Testis (tissue), 2 donors: Measurements from ENCODE around the gene TENM4.

ENCODE experiments used
- CTCF ChIP-seq, 3 experiments: fragments of 450-650 bp in 2 of 3; fragments of 200-600 bp in 1 of 3; sonication (generic) in 1 of 3; IDR thresholded peaks; one replicate each; pipeline ENCODE4 v1.5.1; 2016 to 2019; ENCODE audit warnings: antibody characterized with exemption in 3 of 3, mild to moderate bottlenecking in 2 of 3, moderate library complexity in 1 of 3
- POLR2A ChIP-seq: fragments of 450-650 bp; IDR thresholded peaks from one replicate; pipeline ENCODE4 v1.6.1; 2017; ENCODE audit warnings: antibody characterized with exemption, mild to moderate bottlenecking, moderate library complexity

GRCh38 chr11:79421820-79422219 lies 19.0 kb downstream of the TENM4 start:
- TF ChIP-seq POLR2A, result no peak
- no peak for TF ChIP-seq CTCF (IDR thresholded peaks at IDR 0.05)
